BJ (cell line): ENCODE measurements around the gene ZNF346. TPM values are rescaled to one million over a fixed set of nuclear protein-coding genes. Genes with fewer than 3 reads are reported as not detected.

Experiments used
- CTCF ChIA-PET: fragments of 350-600 bp; formaldehyde crosslinking; extraction: SDS; loops from one replicate; lab custom pipeline; 2021; ENCODE audit warnings: antibody characterized with exemption, inconsistent platforms; lab: Yijun Ruan, JAX
- POLR2A ChIA-PET: fragments of 300-600 bp; sonication (Branson Sonifier 250); formaldehyde crosslinking; extraction: SDS; loops from one replicate; lab custom pipeline; 2021; ENCODE audit warnings: antibody characterized with exemption; lab: Charles Lee
- DNase-seq: peaks from one replicate; pipeline ENCODE4 v3.0.0-alpha.2; 2011; ENCODE audit warnings: low read depth
- H3K27me3 ChIP-seq: 2 replicates; pipeline ENCODE4 v1.6.0; 2011; ENCODE audit warnings: low read length; ENCODE audit not compliant: control insufficient read depth, insufficient read depth
- H3K36me3 ChIP-seq: 2 replicates; pipeline ENCODE4 v1.5.1; 2011; ENCODE audit warnings: low read length; ENCODE audit not compliant: control insufficient read depth, insufficient read depth
- H3K4me3 ChIP-seq: 2 replicates; pipeline ENCODE4 v1.5.1; 2011; ENCODE audit warnings: low read depth, mild to moderate bottlenecking, control low read depth, low read length
- CTCF ChIP-seq: IDR thresholded peaks from 2 replicates; pipeline ENCODE4 v1.5.1; 2011; ENCODE audit warnings: low read depth, mild to moderate bottlenecking, control low read depth, inconsistent platforms, low read length, moderate library complexity; ENCODE audit not compliant: insufficient read depth
- polyA plus RNA-seq: library from polyadenylated mRNA; depleted of rRNA; stranded (reverse); fragments of >200 nt; gene quantifications from 2 replicates; pipeline ENCODE4 v1.2.3, GENCODE V29; 2011; rRNA removed

The ZNF346 gene
- polyA plus RNA-seq, 1 experiment: 16.8 TPM

DNA sequence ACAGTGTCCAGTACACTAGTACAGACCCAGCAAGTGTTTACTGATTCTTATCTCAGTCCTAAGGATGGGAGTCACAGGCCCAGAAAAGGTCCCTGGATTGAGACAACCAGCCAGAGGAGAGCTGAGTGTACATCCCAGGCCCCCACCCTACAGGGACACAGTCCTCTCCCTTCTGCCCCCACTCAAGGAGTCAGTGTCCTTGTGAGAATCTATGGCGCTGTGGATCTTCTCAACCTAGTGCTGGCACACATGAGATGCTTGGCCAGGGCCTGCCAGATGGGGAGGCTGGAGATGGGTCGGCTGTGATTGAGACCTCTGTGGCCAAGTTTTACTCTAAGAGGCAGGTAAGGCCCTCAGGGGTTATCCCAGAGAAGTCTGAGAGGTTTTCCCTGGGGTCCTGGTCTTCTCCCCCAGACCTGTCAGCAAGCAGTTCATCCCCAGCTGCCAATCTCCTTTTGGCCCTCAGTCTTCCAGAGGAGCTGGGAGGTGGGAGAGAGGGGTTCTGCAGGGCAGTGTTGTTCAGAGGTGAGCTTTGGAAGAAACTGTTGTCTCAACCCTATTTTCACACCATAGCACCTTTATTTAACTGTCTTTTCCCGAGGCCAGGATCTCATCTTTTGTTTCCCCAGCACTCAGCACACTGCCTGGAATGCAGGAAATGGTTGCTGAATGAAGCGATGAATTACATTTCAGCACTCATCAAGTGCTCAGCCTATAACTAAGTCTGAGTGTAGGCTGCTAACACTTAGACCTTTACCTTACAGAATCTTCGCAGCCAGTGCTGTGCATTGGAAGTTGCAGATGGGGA is 107.9 kb downstream of the ZNF346 start:
- DNase-seq: no peak
- CTCF ChIA-PET: interaction anchor here (4.2 kb wide), 1 partner anchor 17 kb away, joined by 15 read pairs; no protein-coding TSS in a partner anchor

More for the DNA sequence above, 107.9 kb downstream of the ZNF346 start:
- POLR2A ChIA-PET: interaction anchor here (0.6 kb wide), 1 partner anchor 13 kb away, joined by 3 read pairs; no protein-coding TSS in a partner anchor
- Histone ChIP-seq H3K27me3 (no peaks in the 10 kb centered on the region), H3K4me3 (no peak overlapping the region), H3K36me3 (no peaks in the 10 kb centered on the region)
- TF ChIP-seq CTCF: no peak

Other genes starting within 250 kb of the ZNF346 start
- not detected in 2 replicates for gene UNC5A, start 212.1 kb upstream of the ZNF346 start, polyA plus RNA-seq
- gene HK3, start 123.3 kb upstream of the ZNF346 start, polyA plus RNA-seq: not detected in 2 replicates
- gene UIMC1, start 15.9 kb upstream of the ZNF346 start, polyA plus RNA-seq: 14.1 and 20.1 TPM in 2 replicates
- gene FGFR4, start 64.2 kb downstream of the ZNF346 start, polyA plus RNA-seq: 0.10 and 0.12 TPM in 2 replicates
- 15.8 and 21.4 TPM in 2 replicates for gene NSD1, start 111.1 kb downstream of the ZNF346 start, polyA plus RNA-seq